ENCODE data around the gene TEDC1. TPM values are rescaled to one million over a fixed set of nuclear protein-coding genes. Genes with fewer than 3 reads are reported as not detected.

Gene TEDC1
- total and polyA plus RNA-seq, 3 experiments from 2014 or later: 14.7 to 56.5 (median 52.1) TPM

GRCh38 chr14:105461903-105462302 is 29.1 kb upstream of the TEDC1 start:
- no peaks in the 10 kb centered on the region for H3K9me3 Mint-ChIP-seq
- Histone ChIP-seq H3K9me3 (ENCODE audit: low read length) (no peaks in the 10 kb centered on the region), H3K27ac (ENCODE audit: low read depth, low read length) (no peak overlapping the region), H3K27me3 (ENCODE audit: insufficient read depth, low read length, poor library complexity, severe bottlenecking) (no peaks in the 10 kb centered on the region), H3K4me3 (ENCODE audit: low read length) (no peak overlapping the region), H3K4me1 (ENCODE audit: insufficient read depth, low read length) (no peaks in the 10 kb centered on the region), H3K36me3 (ENCODE audit: insufficient read depth, low read length) (no peaks in the 10 kb centered on the region)
- no peak for DNase-seq
- H3K27ac Mint-ChIP-seq: no peak overlapping the region
- H3K4me3 Mint-ChIP-seq: no peak overlapping the region
- CTCF ChIA-PET: no interaction called here
- no peaks in the 10 kb centered on the region for H3K27me3 Mint-ChIP-seq
- H3K4me1 Mint-ChIP-seq: no peaks in the 10 kb centered on the region
- H3K36me3 Mint-ChIP-seq: peaks cover 0 to 33% (median 0%) of the 10 kb centered on the region in 3 donors
- POLR2A ChIA-PET: no interaction called here

GRCh38 chr14:105464501-105464900 is 26.5 kb upstream of the TEDC1 start:
- Histone ChIP-seq H3K36me3 (ENCODE audit: insufficient read depth, low read length) (no peaks in the 10 kb centered on the region), H3K27ac (ENCODE audit: low read depth, low read length) (no peak overlapping the region), H3K9me3 (ENCODE audit: low read length) (no peaks in the 10 kb centered on the region), H3K27me3 (ENCODE audit: insufficient read depth, low read length, poor library complexity, severe bottlenecking) (no peaks in the 10 kb centered on the region), H3K4me1 (ENCODE audit: insufficient read depth, low read length) (no peaks in the 10 kb centered on the region), H3K4me3 (ENCODE audit: low read length) (no peak overlapping the region)
- no peaks in the 10 kb centered on the region for H3K9me3 Mint-ChIP-seq
- ChIA-PET CTCF (interaction anchor here (0.5 kb wide), 1 partner anchor 30 kb away, joined by 3 read pairs; no protein-coding TSS in a partner anchor), POLR2A (no interaction called here)
- no peaks in the 10 kb centered on the region for H3K4me1 Mint-ChIP-seq
- peaks cover 0 to 41% (median 0%) of the 10 kb centered on the region in 3 donors for H3K36me3 Mint-ChIP-seq
- no peak for DNase-seq
- no peak overlapping the region for H3K27ac Mint-ChIP-seq
- H3K4me3 Mint-ChIP-seq: no peak overlapping the region
- no peaks in the 10 kb centered on the region for H3K27me3 Mint-ChIP-seq

DNA sequence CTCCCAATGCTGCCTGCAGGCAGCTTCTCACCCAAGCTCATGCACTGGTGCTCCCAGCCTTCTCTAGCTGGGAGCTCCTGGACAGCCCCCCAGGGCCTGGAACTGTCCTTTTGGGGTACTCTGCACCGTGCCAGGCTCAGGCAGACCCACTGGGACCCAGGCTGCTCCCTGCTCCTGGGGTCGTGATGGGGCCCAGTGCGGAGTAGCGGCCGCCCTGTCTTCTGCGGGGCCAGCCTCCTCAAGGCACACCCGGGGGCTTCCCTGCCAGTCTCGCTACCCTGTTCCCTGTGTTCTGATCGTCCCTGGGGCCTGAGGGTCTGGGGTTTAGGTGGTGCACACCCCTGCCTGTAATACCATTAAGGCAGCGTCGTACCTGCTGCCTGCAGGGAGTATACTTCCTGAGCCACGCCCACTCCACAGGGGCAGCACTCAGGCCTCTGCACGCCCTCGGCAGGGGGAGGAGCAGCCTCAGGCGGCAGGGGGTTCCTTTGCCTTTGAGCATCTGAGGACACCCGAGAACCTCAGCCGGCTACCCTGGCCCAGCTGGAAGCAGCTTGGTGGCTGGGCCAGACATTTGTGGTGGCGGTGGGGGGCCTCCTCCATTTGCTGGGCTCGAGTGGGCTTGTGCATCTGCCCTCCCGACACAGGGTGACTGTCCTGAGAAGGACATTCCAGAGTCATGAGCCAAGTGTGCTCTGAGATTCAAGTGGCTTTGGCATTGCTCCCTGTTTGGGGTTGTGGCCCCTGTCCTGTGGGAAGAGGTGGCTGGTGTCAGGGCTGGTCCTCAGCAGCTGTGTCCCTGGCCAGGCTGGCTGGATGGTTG is 25.6 kb upstream of the TEDC1 start:
- Histone ChIP-seq H3K4me3 (ENCODE audit: low read length) (no peak overlapping the region), H3K36me3 (ENCODE audit: insufficient read depth, low read length) (no peaks in the 10 kb centered on the region), H3K27ac (ENCODE audit: low read depth, low read length) (no peak overlapping the region), H3K9me3 (ENCODE audit: low read length) (no peaks in the 10 kb centered on the region), H3K4me1 (ENCODE audit: insufficient read depth, low read length) (no peaks in the 10 kb centered on the region), H3K27me3 (ENCODE audit: insufficient read depth, low read length, poor library complexity, severe bottlenecking) (no peaks in the 10 kb centered on the region)
- ChIA-PET POLR2A (no interaction called here), CTCF (interaction anchor here (0.5 kb wide), 1 partner anchor 31 kb away, joined by 3 read pairs; no protein-coding TSS in a partner anchor)
- Mint-ChIP-seq H3K27ac (no peak overlapping the region), H3K9me3 (no peaks in the 10 kb centered on the region), H3K36me3 (peaks cover 0 to 45% (median 0%) of the 10 kb centered on the region in 3 donors), H3K4me3 (no peak overlapping the region), H3K27me3 (no peaks in the 10 kb centered on the region), H3K4me1 (no peaks in the 10 kb centered on the region)
- DNase-seq: no peak

DNA sequence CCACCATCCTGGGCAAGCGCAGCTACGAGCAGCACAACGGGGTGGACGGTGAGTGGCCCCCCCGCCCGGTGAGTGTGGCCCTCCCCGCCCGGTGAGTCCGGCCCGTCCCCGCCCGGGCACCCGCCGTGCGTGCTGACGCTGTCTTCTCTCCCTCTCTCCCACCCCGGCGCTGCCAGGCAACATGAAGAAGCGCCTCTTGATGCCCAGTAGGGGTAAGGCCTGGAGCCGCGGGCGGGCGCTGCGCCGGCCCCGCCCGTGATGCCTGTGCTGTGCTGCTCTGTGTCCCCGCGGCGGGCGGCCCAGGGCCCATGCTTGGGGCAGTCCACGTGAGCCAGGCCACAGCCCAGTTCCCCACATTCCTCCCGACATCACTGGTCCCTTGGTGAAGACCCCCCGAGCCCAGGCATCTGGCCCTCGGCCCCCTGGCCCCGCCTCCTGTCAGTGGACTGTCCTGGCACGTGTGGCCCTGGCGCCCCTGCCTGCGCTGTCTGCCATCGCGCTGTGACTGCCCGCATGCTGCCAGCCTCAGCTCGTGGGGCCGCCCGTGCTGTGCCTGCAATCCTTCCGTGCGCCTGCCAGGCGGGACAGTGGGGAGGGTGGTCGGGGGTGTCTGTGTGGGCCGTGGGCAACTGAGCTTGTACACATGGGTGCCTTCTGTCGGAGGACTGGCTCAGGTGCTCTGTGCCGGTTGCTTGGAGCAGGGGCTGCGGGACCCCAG is 24.4 kb upstream of the TEDC1 start:
- H3K27ac ChIP-seq (ENCODE audit: low read depth, low read length): no peak overlapping the region
- H3K36me3 Mint-ChIP-seq: peaks cover 0 to 33% (median 0%) of the 10 kb centered on the region in 3 donors
- no peaks in the 10 kb centered on the region for H3K4me1 ChIP-seq (ENCODE audit: insufficient read depth, low read length)
- H3K27ac Mint-ChIP-seq: no peak overlapping the region
- no peak overlapping the region for H3K4me3 Mint-ChIP-seq
- no peak overlapping the region for H3K4me3 ChIP-seq (ENCODE audit: low read length)
- no peak for DNase-seq
- ChIA-PET CTCF (interaction anchor here (1.2 kb wide), 1 partner anchor 19 kb away, joined by 3 read pairs; no protein-coding TSS in a partner anchor), POLR2A (no interaction called here)
- no peaks in the 10 kb centered on the region for H3K27me3 Mint-ChIP-seq
- no peaks in the 10 kb centered on the region for H3K36me3 ChIP-seq (ENCODE audit: insufficient read depth, low read length)
- no peaks in the 10 kb centered on the region for H3K9me3 Mint-ChIP-seq
- no peaks in the 10 kb centered on the region for H3K4me1 Mint-ChIP-seq
- no peaks in the 10 kb centered on the region for H3K27me3 ChIP-seq (ENCODE audit: insufficient read depth, low read length, poor library complexity, severe bottlenecking)
- no peaks in the 10 kb centered on the region for H3K9me3 ChIP-seq (ENCODE audit: low read length)

GRCh38 chr14:105467249-105467941 is 23.7 kb upstream of the TEDC1 start:
- no peaks in the 10 kb centered on the region for H3K4me1 Mint-ChIP-seq
- ChIA-PET CTCF (interaction anchor here (1.2 to 1.6 kb wide), 3 partner anchors 13 to 22 kb away, joined by 3 to 8 read pairs (median 4); no protein-coding TSS in a partner anchor), POLR2A (no interaction called here)
- DNase-seq: no peak
- Histone ChIP-seq H3K9me3 (ENCODE audit: low read length) (no peaks in the 10 kb centered on the region), H3K27me3 (ENCODE audit: insufficient read depth, low read length, poor library complexity, severe bottlenecking) (no peaks in the 10 kb centered on the region), H3K36me3 (ENCODE audit: insufficient read depth, low read length) (no peaks in the 10 kb centered on the region), H3K4me1 (ENCODE audit: insufficient read depth, low read length) (no peaks in the 10 kb centered on the region), H3K4me3 (ENCODE audit: low read length) (no peak overlapping the region), H3K27ac (ENCODE audit: low read depth, low read length) (no peak overlapping the region)
- H3K4me3 Mint-ChIP-seq: no peak overlapping the region
- no peaks in the 10 kb centered on the region for H3K9me3 Mint-ChIP-seq
- H3K27me3 Mint-ChIP-seq: no peaks in the 10 kb centered on the region
- peaks cover 0 to 32% (median 0%) of the 10 kb centered on the region in 3 donors for H3K36me3 Mint-ChIP-seq
- H3K27ac Mint-ChIP-seq: no peak overlapping the region

- ChIA-PET POLR2A (no interaction called here), CTCF (interaction anchor here (1.2 to 1.8 kb wide), 4 partner anchors 13 to 60 kb away, joined by 3 to 8 read pairs (median 4); no protein-coding TSS in a partner anchor)
- Histone ChIP-seq H3K36me3 (ENCODE audit: insufficient read depth, low read length) (no peaks in the 10 kb centered on the region), H3K9me3 (ENCODE audit: low read length) (no peaks in the 10 kb centered on the region), H3K4me3 (ENCODE audit: low read length) (no peak overlapping the region), H3K27ac (ENCODE audit: low read depth, low read length) (no peak overlapping the region), H3K4me1 (ENCODE audit: insufficient read depth, low read length) (no peaks in the 10 kb centered on the region), H3K27me3 (ENCODE audit: insufficient read depth, low read length, poor library complexity, severe bottlenecking) (no peaks in the 10 kb centered on the region)
- Mint-ChIP-seq H3K4me3 (no peak overlapping the region), H3K36me3 (peaks cover 0 to 26% (median 0%) of the 10 kb centered on the region in 3 donors), H3K27ac (no peak overlapping the region), H3K27me3 (no peaks in the 10 kb centered on the region), H3K4me1 (no peaks in the 10 kb centered on the region), H3K9me3 (no peaks in the 10 kb centered on the region)
- DNase-seq: no peak
These were observed 23.0 kb upstream of the TEDC1 start for GRCh38 chr14:105467942-105468471.

- Mint-ChIP-seq H3K4me3 (no peak overlapping the region), H3K27ac (no peak overlapping the region), H3K4me1 (peaks cover 0 to 6% (median 0%) of the 10 kb centered on the region in 3 donors), H3K27me3 (no peaks in the 10 kb centered on the region), H3K36me3 (peaks cover 0 to 20% (median 0%) of the 10 kb centered on the region in 3 donors), H3K9me3 (no peaks in the 10 kb centered on the region)
- Histone ChIP-seq H3K4me3 (ENCODE audit: low read length) (no peak overlapping the region), H3K36me3 (ENCODE audit: insufficient read depth, low read length) (no peaks in the 10 kb centered on the region), H3K9me3 (ENCODE audit: low read length) (no peaks in the 10 kb centered on the region), H3K4me1 (ENCODE audit: insufficient read depth, low read length) (peaks cover 6% of the 10 kb centered on the region), H3K27ac (ENCODE audit: low read depth, low read length) (no peak overlapping the region), H3K27me3 (ENCODE audit: insufficient read depth, low read length, poor library complexity, severe bottlenecking) (no peaks in the 10 kb centered on the region)
- ChIA-PET CTCF (interaction anchor here (1.6 to 2.2 kb wide), 4 partner anchors 12 to 98 kb away, joined by 4 to 8 read pairs (median 4); no protein-coding TSS in a partner anchor), POLR2A (interaction anchor here (0.9 kb wide), 1 partner anchor 21 kb away, joined by 3 read pairs; no protein-coding TSS in a partner anchor)
- no peak for DNase-seq
These were observed 22.3 kb upstream of the TEDC1 start for GRCh38 chr14:105468621-105469241.
